ENCODE results near the gene APOA1.
A peak's percentile ranks its signal among the peaks of the same experiment; 100 is the strongest.

APOA1 gene

DNA sequence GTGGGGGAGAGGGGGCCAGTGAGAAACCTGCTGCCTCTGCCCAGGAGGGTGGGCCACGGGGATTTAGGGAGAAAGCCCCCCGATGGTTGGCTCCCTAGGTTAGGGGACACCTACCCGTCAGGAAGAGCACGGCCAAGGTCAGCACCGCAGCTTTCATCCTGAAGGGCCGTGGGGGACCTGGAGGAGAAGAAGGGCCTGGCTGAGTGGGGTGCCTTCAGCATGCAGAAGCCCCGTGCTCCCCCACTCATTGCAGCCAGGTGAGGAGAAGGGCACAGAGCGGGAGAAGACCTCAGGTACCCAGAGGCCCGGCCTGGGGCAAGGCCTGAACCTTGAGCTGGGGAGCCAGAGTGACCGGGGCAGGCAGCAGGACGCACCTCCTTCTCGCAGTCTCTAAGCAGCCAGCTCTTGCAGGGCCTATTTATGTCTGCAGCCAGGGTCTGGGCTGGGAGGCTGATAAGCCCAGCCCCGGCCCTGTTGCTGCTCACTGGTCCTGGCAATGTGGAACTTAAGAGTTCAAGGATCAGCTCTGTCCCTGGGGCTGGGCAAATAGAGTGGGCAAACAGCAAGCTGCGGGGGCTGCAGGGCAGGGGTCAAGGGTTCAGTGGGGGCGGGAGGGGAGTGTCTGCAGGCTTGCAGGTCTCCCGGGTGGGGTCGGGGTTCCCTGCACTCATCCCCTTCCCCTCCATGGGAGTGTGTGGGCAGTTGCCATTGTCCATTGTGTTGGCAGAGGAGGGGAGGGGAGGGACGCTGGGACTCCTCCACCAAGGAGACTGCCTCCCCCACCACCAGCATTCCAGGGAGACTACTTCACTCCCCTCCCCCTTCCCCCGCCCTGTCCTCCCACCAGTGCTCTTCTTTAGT, at the start of gene APOA1:
Gene APOA1 (minus strand): TSS at position 392 of the 861 bp plus-strand sequence. CDS start 235 bp downstream, at position 157.
- DNase-seq (ENCODE audit: low read depth, low spot score) = no peak
- no peak within 1 kb of the TSS for H3K27ac ChIP-seq

DNA sequence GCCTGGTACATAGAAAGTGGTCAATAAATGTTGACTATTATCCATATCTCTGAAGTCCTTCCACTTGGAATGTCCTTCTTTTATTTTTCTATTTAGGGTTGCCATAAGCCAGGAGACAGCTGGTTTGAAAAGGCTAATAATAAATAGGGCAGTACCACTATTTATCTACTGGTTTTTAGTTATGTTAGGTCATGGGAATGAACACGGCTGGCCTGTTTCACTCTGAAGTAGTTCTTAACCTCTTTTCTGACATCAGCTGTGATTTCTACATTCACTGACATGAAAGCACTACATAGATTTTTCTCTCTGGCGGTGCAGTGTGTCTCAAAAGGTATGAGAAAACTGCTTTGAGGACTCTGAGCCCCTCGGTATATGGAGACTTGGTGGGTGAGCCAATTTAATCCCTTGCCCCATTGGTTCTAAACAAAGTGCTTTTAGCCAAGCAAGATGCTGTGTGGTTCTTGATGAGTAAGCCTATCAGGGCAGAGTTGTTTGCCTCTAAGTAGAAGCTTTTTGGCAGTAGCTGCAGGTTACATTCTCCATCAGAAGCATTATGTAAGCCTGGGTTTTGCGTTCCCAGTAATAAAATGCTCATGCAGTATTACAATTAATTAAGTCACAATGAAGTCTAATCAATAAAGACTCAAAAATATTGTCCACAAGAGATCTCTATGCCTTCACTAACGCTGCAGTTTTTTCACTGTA, 48.7 kb upstream of the APOA1 start:
- DNase-seq (ENCODE audit: low read depth, low spot score) = no peak
- H3K27ac ChIP-seq = no peak overlapping the region

DNA sequence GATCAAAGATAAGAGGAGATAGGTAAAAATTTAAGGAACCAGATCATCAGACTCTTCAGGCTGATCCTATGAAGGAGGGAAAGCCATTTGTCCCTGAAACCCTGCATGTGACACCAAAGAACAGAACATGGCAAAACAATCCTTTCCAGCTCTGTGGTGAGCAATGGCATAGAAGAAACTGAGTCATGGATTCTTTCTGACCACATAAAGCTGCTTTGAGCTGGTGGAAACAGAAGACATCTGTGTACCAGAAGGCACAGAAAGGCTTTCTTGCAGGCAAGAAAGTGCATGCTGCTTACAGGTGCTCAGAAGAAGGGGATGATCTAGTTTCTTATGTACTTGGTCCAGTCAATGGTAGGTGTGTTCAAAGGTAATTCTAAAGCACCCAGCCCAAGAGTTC, 45.0 kb upstream of the APOA1 start:
- peak; percentile 40 for DNase-seq (ENCODE audit: low read depth, low spot score)
- H3K27ac ChIP-seq = no peak overlapping the region

DNA sequence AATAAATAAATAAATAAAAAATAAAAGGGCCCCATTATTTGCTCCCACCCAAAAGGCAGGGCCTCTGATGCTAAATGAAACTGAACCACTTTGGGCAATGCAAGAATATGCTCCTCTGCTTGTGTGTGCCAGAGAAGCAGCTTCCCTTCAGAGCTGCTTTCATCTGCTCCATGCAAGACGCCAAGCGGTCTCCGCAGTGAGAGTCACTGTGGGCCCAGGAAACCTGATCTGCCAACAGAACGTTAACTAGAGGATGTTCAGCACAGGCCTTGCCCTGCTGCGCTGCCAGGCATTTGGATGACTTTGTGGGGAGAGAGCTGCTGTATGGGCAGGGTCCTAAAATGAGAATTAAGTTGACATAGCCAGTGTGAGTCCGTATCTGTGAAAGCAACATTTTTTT, 43.7 kb upstream of the APOA1 start:
- no peak overlapping the region for H3K27ac ChIP-seq
- DNase-seq (ENCODE audit: low read depth, low spot score) = no peak

DNA sequence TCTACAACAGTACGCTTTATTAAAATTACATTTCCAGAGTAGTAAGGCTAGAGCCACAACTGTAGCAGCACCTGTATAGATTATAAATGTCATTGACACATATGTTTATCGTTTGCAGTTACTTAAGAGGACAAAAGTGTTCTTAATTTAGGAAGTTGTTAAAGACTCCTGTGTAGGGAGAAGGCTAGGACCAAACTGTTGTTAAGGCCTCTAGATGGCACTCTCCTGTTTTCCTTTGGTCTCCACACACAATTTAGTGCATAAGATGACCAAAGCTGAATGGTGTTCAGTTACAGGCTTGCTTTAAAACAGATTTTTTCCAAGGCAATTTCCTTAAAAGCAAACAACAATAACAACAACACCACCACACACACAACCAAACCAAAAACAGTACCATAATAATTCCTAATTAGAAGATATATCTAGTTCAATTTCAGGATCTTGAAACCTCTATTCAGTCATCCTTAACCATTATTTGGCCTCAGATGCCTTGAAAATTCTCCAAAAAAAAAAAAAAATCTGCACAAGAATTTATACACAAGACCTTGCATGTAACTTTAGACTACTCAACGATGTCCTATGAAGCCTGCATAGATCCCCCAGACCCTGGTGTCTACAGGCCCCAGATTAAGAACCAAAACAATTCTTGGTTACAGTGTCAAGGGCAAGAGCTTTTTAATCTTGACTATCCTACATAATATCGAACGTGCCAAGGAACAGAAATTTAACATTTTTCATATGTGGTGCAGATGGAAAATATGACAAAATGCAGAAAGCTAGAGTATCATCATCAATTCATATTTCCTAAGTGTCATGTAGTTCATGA, 42.6 kb upstream of the APOA1 start:
- no peak for DNase-seq (ENCODE audit: low read depth, low spot score)
- no peak overlapping the region for H3K27ac ChIP-seq

DNA sequence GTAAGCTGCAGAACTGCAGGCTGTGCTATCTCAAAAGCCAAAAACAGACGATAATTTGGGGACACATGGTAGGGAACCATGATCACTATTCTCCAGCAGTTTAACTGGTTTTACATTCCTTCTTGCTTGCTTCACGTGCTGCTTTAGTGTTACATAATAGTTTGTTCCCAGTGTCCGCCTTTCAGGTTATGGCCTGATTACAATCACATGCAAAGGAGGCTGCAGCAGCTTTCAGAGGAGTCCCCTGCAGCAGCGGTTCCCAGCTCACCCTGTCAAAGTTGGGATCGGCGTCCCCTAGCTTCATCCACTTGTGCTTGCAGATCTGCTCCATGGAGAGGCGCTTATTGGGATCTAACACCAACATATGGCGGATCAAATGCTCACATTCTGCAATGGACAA, 39.2 kb upstream of the APOA1 start:
- DNase-seq (ENCODE audit: low read depth, low spot score) = no peak
- H3K27ac ChIP-seq = no peak overlapping the region

DNA sequence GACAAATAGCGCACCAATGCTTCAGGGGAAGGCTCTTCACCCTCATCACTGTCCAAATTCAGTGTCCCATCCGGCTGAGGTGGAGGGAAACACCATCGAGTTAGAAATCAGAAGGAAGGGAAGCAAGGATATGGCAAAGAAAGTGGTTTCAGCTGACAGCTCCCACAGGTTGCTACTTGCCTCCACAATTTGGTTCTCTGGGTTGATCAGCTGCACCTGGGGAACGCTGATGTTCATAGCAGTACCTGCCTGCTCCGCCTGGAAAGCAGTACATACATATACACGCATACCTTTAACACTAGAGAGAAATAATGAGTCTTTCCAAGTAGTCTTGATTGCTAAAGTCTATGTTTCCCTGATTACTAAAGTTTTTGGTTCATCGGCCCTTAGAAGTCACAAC, 37.8 kb upstream of the APOA1 start:
- H3K27ac ChIP-seq = peak overlapping the region; percentile 7
- DNase-seq (ENCODE audit: low read depth, low spot score) = no peak

DNA sequence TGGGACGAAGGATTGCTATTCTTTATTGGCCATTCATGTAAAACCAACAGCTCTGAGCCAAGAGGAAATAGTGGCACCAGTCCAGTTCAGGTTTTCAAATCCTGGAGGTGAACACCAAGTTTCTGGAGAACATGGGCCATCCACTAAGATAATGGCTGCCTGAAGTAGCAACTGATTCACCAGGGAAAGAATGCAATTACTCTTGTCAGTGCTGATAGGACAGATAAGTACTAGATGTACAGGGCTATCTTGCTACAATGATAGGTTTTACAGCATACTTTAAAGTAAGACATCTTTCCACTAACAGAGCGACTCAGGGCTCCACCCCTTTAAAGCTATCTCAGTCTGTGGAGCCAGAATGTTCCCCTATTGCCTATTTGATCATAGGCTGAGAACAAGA, 36.8 kb upstream of the APOA1 start:
- H3K27ac ChIP-seq = peak overlapping the region; percentile 7
- no peak for DNase-seq (ENCODE audit: low read depth, low spot score)

DNA sequence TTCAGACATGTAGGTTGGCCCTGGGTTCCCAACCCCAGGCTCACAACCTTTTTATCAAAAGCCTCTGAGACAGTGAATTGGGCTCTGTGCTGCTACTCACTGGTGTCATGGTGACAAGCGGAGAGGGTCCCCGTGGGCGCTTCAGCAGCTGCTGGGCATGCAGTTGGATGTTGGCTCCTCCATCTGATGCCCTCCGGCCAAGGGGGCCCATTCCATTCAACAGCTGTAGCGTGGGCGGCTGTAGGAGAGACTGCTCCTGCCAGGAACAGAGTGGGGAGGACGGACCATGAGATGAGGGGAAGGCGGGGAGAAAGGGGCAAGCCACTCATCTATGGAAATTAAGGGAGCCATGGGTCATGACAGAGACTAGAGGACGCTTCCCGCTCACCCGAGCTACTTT, 36.0 kb upstream of the APOA1 start:
- DNase-seq (ENCODE audit: low read depth, low spot score) = no peak
- no peak overlapping the region for H3K27ac ChIP-seq

DNA sequence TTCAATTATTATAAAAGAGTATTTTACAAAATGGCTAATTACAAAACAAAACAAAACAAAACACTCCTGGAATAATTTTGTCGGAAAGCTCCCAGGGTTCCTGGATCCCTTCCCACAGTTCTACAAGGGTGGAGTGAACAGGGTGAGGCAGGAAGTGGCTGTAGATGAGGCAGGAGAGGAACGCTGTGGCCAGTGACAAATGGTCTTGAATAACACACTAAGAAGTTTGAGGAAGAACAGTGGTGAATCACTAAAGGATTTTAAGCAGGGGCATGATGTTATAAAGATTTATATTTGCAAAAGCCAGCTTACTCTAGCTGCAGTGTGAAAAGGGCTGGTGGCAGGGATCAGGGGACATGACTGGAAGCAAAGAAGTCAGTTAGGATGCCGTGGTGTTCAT, 33.8 kb upstream of the APOA1 start:
- peak; percentile 56 for DNase-seq (ENCODE audit: low read depth, low spot score)
- peak overlapping the region; percentile 93 for H3K27ac ChIP-seq

DNA sequence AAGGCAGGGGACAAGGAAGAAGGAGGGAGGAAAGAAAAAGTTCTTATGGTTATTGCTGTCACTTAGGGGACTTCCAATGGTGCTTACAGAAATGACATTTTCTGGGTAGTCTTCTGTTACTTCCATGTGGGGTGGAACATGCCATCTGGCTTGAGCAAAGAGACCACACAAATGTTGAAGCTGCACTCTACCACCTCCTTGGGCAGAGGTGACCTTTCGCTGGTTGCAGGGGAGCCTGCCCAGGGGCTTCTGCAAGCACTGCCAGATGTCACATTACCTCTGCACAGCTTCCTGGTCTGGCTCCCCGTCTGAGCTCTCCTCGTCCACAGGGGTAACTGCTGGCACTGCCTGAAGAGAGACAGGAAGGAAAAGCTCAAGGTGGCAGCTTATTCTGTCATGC, 32.6 kb upstream of the APOA1 start:
- DNase-seq (ENCODE audit: low read depth, low spot score) = no peak
- H3K27ac ChIP-seq = peak overlapping the region; percentile 93

DNA sequence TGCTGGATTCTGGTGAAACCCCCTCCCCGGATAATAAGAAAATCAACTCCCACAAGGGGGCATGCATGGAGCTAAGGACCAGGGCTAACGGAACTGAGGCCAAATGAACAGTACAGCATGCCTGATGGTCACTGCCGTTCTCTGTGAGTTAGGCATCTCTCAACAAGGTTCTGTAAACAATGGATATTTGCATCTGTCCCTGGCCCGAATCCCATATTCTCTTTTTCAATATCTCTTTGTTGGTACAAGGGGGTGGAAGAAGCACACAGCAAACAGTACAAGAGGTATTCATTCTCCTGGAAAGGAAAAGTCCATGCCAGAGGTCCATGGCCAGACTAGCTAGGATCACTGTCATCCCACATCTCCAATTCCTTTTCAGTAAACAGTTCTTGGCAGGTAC, 32.2 kb upstream of the APOA1 start:
- DNase-seq (ENCODE audit: low read depth, low spot score) = no peak
- H3K27ac ChIP-seq = no peak overlapping the region

DNA sequence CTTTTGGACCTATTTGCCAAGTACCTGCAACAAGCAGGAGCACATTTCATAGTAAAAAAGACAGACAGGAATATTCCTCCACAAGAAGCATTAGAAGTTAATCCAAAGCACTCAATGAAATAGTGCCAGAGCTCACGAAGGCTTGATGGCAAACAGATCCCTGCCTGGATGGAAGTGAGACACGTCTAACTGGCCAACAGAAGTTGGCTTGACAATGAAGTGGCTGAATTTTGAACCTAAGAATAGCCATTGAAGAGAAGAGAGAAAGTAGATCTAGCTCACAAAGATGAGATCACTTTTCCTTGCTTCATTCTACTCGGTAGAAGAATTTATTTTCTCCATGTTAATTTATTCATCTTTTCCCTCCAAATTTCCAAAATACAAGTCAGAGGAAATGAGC, 30.6 kb upstream of the APOA1 start:
- no peak for DNase-seq (ENCODE audit: low read depth, low spot score)
- no peak overlapping the region for H3K27ac ChIP-seq

DNA sequence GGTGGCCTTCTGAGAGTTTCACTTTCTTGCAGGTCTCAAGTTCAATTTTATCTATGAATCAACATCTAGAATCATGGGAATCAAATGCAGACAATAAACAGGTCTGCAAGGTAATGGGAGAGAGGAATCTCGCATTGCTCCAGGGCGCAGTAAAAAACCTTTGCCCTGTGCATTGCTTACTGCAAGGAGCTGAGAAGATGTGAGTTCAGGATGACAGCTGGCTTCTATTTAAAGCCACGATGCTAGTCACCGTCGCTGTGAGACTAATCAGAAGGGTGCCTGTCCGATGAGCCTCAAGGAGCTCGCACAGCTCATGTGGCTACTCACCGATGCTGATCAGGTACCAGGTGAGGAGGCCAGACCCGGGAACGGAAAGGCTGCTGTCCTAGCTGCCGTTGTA, 30.2 kb upstream of the APOA1 start:
- H3K27ac ChIP-seq = no peak overlapping the region
- no peak for DNase-seq (ENCODE audit: low read depth, low spot score)

DNA sequence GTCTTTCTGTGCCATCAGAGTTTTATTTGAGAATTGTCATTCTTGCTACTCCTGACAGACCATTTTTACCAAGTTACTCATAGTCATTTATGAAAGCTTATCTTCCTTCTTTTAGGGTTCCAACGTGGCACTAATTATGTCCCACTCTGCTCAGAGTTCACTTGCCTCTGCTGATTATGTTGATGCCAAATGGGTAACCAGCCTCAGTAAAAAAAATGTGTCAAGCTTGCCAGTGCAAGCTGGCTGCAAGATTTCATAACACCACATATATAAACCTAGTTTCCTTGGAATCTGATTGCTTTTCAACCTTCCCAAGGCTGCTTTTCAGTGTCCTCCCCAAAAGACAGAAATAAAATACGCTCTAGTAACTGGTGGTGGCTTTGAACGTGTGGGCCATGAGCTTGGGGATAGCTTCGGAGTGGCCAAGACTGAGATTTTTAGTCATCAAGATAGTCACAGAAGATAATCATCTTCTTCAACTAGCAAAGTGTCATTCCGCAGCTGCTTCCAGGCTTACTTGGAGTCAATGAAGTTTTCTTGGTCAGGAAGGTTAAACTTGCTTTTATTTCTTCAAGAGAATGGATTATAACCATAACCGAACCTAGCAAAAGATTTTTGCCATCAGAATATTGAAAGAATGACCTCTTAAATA, 29.5 kb upstream of the APOA1 start:
- DNase-seq (ENCODE audit: low read depth, low spot score) = no peak
- no peak overlapping the region for H3K27ac ChIP-seq

DNA sequence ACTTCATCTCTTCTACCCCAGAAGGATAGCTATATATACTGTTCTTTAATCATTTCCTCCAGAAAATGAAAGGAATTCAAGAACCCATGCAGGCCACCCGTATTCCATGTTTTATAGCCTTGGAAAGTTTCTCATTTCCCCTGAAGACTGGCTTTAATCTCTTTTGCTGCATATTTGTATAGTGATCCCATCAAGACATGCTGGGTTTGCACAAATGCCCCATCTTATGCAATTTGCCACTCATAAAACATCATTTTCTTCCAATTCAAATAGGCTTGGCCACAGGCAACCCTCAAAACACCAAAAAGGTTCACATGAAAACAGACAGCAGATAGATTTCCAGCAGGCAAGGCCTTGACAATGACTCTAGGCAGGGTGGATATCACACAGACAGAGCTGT, 28.3 kb upstream of the APOA1 start:
- no peak overlapping the region for H3K27ac ChIP-seq
- DNase-seq (ENCODE audit: low read depth, low spot score) = no peak

DNA sequence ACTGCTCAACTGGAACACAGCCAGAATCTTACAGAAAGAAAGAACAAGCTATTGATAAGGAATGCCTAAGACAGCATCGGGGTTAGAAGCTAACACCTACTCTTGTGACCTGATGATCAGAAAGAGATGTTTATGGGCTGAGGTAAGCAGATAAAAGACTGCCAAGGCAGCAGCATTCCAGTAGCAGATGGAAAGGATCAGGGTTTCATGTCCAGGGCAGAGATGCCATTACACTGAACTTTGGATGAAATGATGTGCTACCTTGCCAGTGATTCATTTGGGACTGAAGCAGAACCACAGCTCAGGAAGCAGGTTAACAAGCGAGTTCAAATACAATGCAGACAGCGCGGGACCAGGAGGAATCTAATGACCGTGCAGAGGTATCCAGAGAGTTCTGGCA, 27.1 kb upstream of the APOA1 start:
- no peak overlapping the region for H3K27ac ChIP-seq
- no peak for DNase-seq (ENCODE audit: low read depth, low spot score)

DNA sequence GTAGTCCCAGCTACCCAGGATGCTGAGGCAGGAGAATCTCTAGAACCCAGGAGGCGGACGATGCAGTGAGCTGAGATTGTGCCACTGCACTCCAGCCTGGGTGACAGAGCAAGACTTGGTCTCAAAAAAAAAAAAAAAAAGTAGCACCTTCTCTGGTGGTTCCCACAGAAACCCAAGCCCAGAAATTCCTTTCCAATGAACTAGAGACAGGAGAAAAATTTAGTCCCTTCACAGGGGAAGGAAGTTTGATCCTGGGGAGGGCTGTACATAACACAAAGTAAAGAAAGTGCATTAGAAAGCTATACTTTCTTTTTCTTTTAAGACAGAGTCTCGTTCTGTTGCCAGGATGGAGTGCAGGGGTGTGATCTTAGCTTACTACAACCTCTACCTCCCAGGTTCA, 25.5 kb upstream of the APOA1 start:
- no peak for DNase-seq (ENCODE audit: low read depth, low spot score)
- H3K27ac ChIP-seq = no peak overlapping the region

DNA sequence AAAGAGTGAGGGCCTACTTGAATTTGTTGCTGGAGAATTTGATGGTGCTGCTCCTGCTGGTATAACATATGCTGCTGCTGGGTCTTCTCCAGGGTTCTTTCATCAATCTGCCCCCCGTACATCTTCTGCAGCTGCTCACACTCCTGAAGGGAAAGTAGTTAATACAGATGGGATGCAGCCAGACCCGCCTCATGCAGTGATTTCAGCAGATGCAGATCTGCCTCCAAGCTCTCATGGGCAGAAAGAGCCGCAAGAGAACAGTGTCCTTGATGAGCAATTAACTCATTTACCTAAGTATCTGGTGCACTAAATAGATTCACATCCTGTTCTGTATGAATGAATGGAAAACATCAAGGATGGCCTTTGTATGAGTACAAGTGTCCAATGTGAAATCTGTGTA, 24.8 kb upstream of the APOA1 start:
- no peak for DNase-seq (ENCODE audit: low read depth, low spot score)
- peak overlapping the region; percentile 74 for H3K27ac ChIP-seq

DNA sequence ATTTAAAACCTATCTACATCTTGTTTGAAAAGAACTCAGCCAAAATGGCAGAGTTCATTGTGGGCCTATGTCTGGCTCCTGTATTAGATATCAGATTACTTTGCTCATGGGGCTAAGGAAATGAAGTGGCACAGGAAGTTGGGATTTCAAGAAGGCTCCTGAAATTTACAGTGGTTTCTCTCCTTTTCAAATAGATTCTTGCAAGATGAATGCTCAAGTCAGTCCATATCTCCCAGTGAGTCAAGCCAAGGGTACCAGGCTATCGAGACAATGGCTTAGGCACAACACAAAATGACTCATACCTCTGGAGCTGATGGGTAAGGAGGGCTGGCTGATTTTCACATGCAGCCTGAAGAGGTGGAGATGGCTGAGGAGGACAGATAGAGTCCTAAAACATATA, 24.1 kb upstream of the APOA1 start:
- peak overlapping the region; percentile 74 for H3K27ac ChIP-seq
- peak; percentile 29 for DNase-seq (ENCODE audit: low read depth, low spot score)
